Gastroesophageal sphincter (tissue), 4 donors: ENCODE results near the gene DPP6. TPM values are rescaled to one million over a fixed set of nuclear protein-coding genes. Genes with fewer than 3 reads are reported as not detected.
A peak's percentile ranks its signal among the peaks of the same experiment; 100 is the strongest.

ENCODE experiments used
- ATAC-seq: fragments of 150-250 bp; one replicate; pipeline ENCODE4 v1.9.1; 2016; ENCODE audit warnings: mild to moderate bottlenecking, moderate library complexity
- H3K27ac ChIP-seq, 4 donors: fragments of 200-600 bp; sonication (generic) in 3 of 4; 1 replicate in 3 of 4; 2 replicates in 1 of 4; pipeline ENCODE4 v1.5.1; 2016 to 2019
- H3K27me3 ChIP-seq: fragments of 200-600 bp; sonication (generic); one replicate; pipeline ENCODE4 v1.5.1; 2019
- H3K36me3 ChIP-seq, 2 donors: fragments of 200-600 bp; sonication (generic); one replicate each; pipeline ENCODE4 v1.5.1; 2019; ENCODE audit warnings: control low read depth in 1 of 2
- H3K4me1 ChIP-seq, 3 donors: fragments of 200-600 bp; sonication (generic); 1 replicate in 2 of 3; 2 replicates in 1 of 3; pipeline ENCODE4 v1.5.1; 2016 to 2019; ENCODE audit warnings: control low read depth in 2 of 3
- H3K4me3 ChIP-seq, 2 donors: fragments of 200-600 bp; sonication (generic); one replicate each; pipeline ENCODE4 v1.5.1; 2019; ENCODE audit warnings: mild to moderate bottlenecking in 1 of 2, moderate library complexity in 1 of 2
- H3K9me3 ChIP-seq, 3 donors: fragments of 200-600 bp; sonication (generic); one replicate each; pipeline ENCODE4 v1.5.1; 2017 to 2019; ENCODE audit warnings: control low read depth in 2 of 3
- EP300 ChIP-seq: sonication (generic); formaldehyde crosslinking; IDR thresholded peaks from one replicate; pipeline ENCODE4 v1.6.1; 2017; ENCODE audit warnings: antibody characterized with exemption, mild to moderate bottlenecking
- POLR2A ChIP-seq, 2 donors: fragments of 450-650 bp; IDR thresholded peaks; one replicate each; pipeline ENCODE4 v1.6.1; 2017; ENCODE audit warnings: antibody characterized with exemption in 2 of 2, mild to moderate bottlenecking in 2 of 2, moderate library complexity in 1 of 2
- POLR2AphosphoS5 ChIP-seq: sonication (generic); formaldehyde crosslinking; IDR thresholded peaks from one replicate; pipeline ENCODE4 v1.6.1; 2017; ENCODE audit warnings: antibody characterized with exemption
- WGBS, 2 donors: methylation state at CpG; one replicate each; pipeline ENCODE4 v1.1.5; 2018; ENCODE audit warnings: low coverage in 1 of 2; 5-methylcytosine and 5-hydroxymethylcytosine counted together
- total RNA-seq, 4 donors: library from RNA; depleted of rRNA; stranded (reverse); fragments of >200 nt; gene quantifications; one replicate each; pipeline ENCODE4 v1.1.0, GENCODE V29; 2016
- TF ChIP-seq, protein P1 (sequence below), 4 experiments: fragments of 200-600 bp in 2 of 4; fragments of 450-650 bp in 2 of 4; sonication (generic) in 1 of 4; IDR thresholded peaks; one replicate each; pipeline ENCODE4 v1.5.1; 2017 to 2019; ENCODE audit warnings: antibody characterized with exemption in 4 of 4, mild to moderate bottlenecking in 2 of 4, moderate library complexity in 2 of 4

DPP6 gene
- total RNA-seq, 4 donors from 2014 or later = 14.3 to 40.0 (median 23.1) TPM

DNA sequence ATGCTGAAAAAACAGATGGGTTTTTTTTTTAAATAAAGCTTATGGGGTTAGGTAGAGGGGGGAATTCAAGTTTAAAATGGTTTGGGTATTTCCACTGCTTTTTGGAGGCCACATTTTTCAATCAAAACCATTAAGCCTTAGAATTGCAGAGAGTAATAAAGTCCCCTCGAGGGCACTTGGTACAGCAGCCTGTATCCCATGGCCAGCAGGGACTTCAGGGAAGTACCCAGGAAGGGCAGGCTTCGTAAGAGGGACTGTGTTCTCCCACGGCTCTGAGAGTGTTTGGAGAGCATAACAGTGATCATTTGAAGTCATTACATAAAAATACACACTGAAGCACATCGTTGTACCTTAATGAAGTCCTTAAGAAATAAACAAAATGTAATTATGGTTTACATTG is 432.7 kb downstream of the DPP6 start:
- no peak for ATAC-seq
- H3K36me3 ChIP-seq = no peaks in the 10 kb centered on the region
- no peaks in the 10 kb centered on the region for H3K27me3 ChIP-seq
- WGBS, 2 donors = 44 to 53% methylated on average over 2 to 4 of the region's 4 CpGs
- no peaks in the 10 kb centered on the region for H3K4me1 ChIP-seq
- H3K9me3 ChIP-seq = no peaks in the 10 kb centered on the region
- H3K4me3 ChIP-seq = no peak overlapping the region
- TF ChIP-seq POLR2A (IDR thresholded peaks at IDR 0.05) (no peak), POLR2AphosphoS5 (no peak), EP300 (no peak)
- TF ChIP-seq, protein P1, sequence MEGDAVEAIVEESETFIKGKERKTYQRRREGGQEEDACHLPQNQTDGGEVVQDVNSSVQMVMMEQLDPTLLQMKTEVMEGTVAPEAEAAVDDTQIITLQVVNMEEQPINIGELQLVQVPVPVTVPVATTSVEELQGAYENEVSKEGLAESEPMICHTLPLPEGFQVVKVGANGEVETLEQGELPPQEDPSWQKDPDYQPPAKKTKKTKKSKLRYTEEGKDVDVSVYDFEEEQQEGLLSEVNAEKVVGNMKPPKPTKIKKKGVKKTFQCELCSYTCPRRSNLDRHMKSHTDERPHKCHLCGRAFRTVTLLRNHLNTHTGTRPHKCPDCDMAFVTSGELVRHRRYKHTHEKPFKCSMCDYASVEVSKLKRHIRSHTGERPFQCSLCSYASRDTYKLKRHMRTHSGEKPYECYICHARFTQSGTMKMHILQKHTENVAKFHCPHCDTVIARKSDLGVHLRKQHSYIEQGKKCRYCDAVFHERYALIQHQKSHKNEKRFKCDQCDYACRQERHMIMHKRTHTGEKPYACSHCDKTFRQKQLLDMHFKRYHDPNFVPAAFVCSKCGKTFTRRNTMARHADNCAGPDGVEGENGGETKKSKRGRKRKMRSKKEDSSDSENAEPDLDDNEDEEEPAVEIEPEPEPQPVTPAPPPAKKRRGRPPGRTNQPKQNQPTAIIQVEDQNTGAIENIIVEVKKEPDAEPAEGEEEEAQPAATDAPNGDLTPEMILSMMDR (IDR thresholded peaks at IDR 0.05) = no peak
- H3K27ac ChIP-seq = no peak overlapping the region

DNA sequence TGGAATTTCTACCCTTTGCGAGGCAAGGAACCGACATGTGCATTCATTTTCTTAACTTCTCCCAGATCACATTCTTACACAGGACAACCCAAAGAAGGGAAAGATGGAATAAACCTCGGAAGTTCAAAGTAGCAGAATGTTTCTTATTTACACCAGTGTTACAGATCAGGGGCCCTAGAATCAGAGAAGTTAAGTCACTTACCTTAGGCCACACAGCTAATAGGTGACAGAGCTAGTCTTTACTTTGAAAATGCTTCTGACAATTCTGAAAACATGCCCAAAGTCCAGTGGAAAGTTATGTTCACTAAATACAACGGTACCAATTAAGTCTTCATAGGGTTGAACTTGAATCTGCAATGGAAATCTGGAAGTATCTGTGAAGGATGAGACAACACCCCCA is 437.7 kb downstream of the DPP6 start:
- no peaks in the 10 kb centered on the region for H3K36me3 ChIP-seq
- 78 to 85% methylated on average over 4 of the region's 4 CpGs for WGBS, 2 donors
- no peaks in the 10 kb centered on the region for H3K9me3 ChIP-seq
- no peaks in the 10 kb centered on the region for H3K27me3 ChIP-seq
- ATAC-seq = no peak
- TF ChIP-seq EP300 = no peak
- no peak for TF ChIP-seq POLR2AphosphoS5
- TF ChIP-seq POLR2A (IDR thresholded peaks at IDR 0.05) = no peak
- TF ChIP-seq, protein P1 (IDR thresholded peaks at IDR 0.05) = no peak
- H3K27ac ChIP-seq = no peak overlapping the region
- no peak overlapping the region for H3K4me3 ChIP-seq
- H3K4me1 ChIP-seq = no peaks in the 10 kb centered on the region

DNA sequence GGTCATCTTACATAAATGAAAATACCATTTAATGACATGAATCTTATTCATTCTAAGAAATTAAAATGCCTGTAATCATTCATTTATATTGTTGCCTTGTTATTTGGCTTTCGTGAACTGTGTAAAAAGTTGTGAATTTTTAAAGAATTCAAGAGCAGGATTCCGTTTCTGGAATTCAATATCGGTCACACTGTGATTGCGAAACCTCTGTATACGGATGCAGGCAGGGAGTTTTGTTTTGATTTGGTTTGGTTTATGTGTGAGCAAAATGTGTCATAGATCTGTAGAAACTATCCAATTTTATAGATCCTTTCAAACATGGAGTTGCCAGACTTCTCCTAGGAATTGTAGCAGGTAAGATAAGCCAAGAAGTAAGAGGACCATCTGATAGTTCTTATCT is 441.4 kb downstream of the DPP6 start:
- Histone ChIP-seq H3K9me3 (no peaks in the 10 kb centered on the region), H3K4me3 (no peak overlapping the region), H3K27me3 (no peaks in the 10 kb centered on the region), H3K4me1 (no peaks in the 10 kb centered on the region), H3K27ac (no peak overlapping the region), H3K36me3 (no peaks in the 10 kb centered on the region)
- TF ChIP-seq, protein P1 (IDR thresholded peaks at IDR 0.05) = no peak
- no peak for TF ChIP-seq POLR2AphosphoS5
- TF ChIP-seq POLR2A (IDR thresholded peaks at IDR 0.05) = no peak
- no peak for TF ChIP-seq EP300
- WGBS, 2 donors = 85 to 97% methylated on average over 5 of the region's 5 CpGs
- ATAC-seq = no peak

DNA sequence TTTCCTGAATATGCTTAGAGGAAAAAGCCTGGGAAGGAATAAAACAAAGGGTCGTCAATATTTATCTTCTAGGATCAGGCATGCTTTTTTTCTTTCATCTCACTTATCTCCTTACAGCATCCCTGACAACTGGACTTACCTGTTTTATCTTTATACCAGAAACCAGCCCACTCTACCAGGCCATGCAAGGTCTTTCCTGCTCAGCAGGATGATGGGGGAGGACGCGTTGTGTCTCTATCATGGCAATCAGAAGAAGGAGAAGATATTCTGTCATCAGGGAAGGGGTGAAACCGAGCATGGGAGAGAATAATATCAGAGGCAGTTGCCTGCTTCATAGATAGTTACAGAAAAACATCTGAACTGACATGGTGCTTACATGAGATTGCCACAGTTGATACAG is 445.6 kb downstream of the DPP6 start:
- Histone ChIP-seq H3K27me3 (no peaks in the 10 kb centered on the region), H3K36me3 (no peaks in the 10 kb centered on the region), H3K9me3 (no peaks in the 10 kb centered on the region), H3K27ac (no peak overlapping the region), H3K4me3 (no peak overlapping the region), H3K4me1 (no peaks in the 10 kb centered on the region)
- TF ChIP-seq POLR2AphosphoS5 (no peak), POLR2A (IDR thresholded peaks at IDR 0.05) (no peak), EP300 (no peak)
- TF ChIP-seq, protein P1 (IDR thresholded peaks at IDR 0.05) = no peak
- ATAC-seq = no peak
- WGBS, 2 donors = 67 to 83% methylated on average over 3 to 4 of the region's 4 CpGs

DNA sequence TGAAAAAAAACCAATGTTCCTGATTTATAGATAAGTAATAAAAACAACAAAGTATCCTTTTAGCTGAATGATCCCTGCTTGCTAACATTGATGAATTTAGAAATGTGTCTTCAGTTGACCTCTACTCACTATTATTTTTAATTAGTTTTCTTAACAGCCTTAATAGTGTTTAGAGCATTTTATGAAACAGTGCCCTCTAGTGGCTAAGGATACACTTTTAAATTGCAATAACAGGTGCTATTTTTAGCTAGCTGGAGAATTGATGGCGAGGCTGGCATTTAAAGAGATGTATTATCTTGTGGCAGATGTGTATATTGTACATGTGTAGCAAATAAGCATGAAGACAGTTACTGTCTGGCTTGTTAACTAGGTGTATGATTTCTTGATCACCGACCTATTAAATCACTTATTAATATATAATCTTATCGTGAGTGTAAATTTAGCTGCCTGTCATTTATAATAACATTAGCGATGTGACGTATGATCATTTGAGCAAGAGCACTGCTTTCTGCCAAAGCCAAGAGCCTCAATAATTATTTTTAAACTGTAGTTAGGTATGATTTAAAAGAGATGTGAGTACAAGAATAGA is 451.9 kb downstream of the DPP6 start:
- Histone ChIP-seq H3K36me3 (no peaks in the 10 kb centered on the region), H3K27me3 (no peaks in the 10 kb centered on the region), H3K27ac (no peak overlapping the region), H3K9me3 (peaks cover 0 to 4% (median 0%) of the 10 kb centered on the region in 3 donors), H3K4me1 (peaks cover 0 to 17% (median 0%) of the 10 kb centered on the region in 3 donors), H3K4me3 (no peak overlapping the region)
- no peak for TF ChIP-seq POLR2AphosphoS5
- TF ChIP-seq, protein P1 (IDR thresholded peaks at IDR 0.05) = peak; percentile 29 to 63 (median 42)
- WGBS, 2 donors = 22 to 23% methylated on average over 5 of the region's 5 CpGs
- no peak for ATAC-seq
